NOMO-1 treated with dmso at 0.1 percent for 144 hours (cell line): ENCODE data around the gene CRB1.
A peak's percentile ranks its signal among the peaks of the same experiment; 100 is the strongest.
"Not testable (repeated sequence)": the region's sequence is repeated elsewhere in the genome, so short reads cannot be mapped to it uniquely, and the experiment has no call there.

Experiments
- DNase-seq: peaks from one replicate; lab custom pipeline; 2025; ENCODE audit not compliant: unreplicated experiment; lab: John Stamatoyannopoulos, UW

CRB1 gene

GRCh38 chr1:197453376-197454058 lies 185.5 kb downstream of the CRB1 start:
- no peak for DNase-seq

GRCh38 chr1:197462539-197462938 lies 194.5 kb downstream of the CRB1 start:
- DNase-seq, result no peak

- no peak for DNase-seq
Observed at GRCh38 chr1:197463142-197463541, 195.1 kb downstream of the CRB1 start.

- DNase-seq, result peak; percentile 24
Observed at GRCh38 chr1:197464044-197464443, 196.0 kb downstream of the CRB1 start.

GRCh38 chr1:197465528-197466327 lies 197.7 kb downstream of the CRB1 start:
- DNase-seq, result no peak

GRCh38 chr1:197466813-197467212 lies 198.8 kb downstream of the CRB1 start:
- no peak for DNase-seq

- no peak for DNase-seq
Observed at GRCh38 chr1:197467881-197468280, 199.8 kb downstream of the CRB1 start.

GRCh38 chr1:197468543-197469175 lies 200.6 kb downstream of the CRB1 start:
- no peak for DNase-seq

GRCh38 chr1:197469620-197470210 lies 201.7 kb downstream of the CRB1 start:
- no peak for DNase-seq

GRCh38 chr1:197470330-197470729 lies 202.3 kb downstream of the CRB1 start:
- DNase-seq, result no peak

- DNase-seq, result no peak
Observed at GRCh38 chr1:197471248-197471985, 203.4 kb downstream of the CRB1 start.

GRCh38 chr1:197472141-197472540 lies 204.1 kb downstream of the CRB1 start:
- DNase-seq, result no peak

- no peak for DNase-seq
Observed at GRCh38 chr1:197480446-197480845, 212.4 kb downstream of the CRB1 start.

GRCh38 chr1:197481101-197481500 lies 213.0 kb downstream of the CRB1 start:
- DNase-seq, result no peak

GRCh38 chr1:197485790-197486189 lies 217.7 kb downstream of the CRB1 start:
- no peak for DNase-seq

GRCh38 chr1:197486946-197487345 lies 218.9 kb downstream of the CRB1 start:
- no peak for DNase-seq

GRCh38 chr1:197491505-197491904 lies 223.5 kb downstream of the CRB1 start:
- DNase-seq, result not testable (repeated sequence)

GRCh38 chr1:197496722-197497121 lies 228.7 kb downstream of the CRB1 start:
- no peak for DNase-seq

- DNase-seq, result no peak
Observed at GRCh38 chr1:197510691-197511378, 242.8 kb downstream of the CRB1 start.

GRCh38 chr1:197515421-197515820 lies 247.4 kb downstream of the CRB1 start:
- no peak for DNase-seq
